PFSK-1 (cell line): Measurements from ENCODE around the gene COL23A1.

Experiments
- FOXP2 ChIP-seq: optimal IDR thresholded peaks from 2 replicates; pipeline ENCODE3; 2011; ENCODE audit warnings: borderline replicate concordance, control low read depth, inconsistent platforms; ENCODE audit not compliant: insufficient read depth; ENCODE audit errors: extremely low read length, extremely low read depth
- POLR2AphosphoS5 ChIP-seq: IDR thresholded peaks from 2 replicates; pipeline ENCODE4 v1.6.1; 2012; ENCODE audit warnings: low read depth, mild to moderate bottlenecking, control low read depth, low read length, moderate library complexity
- SIN3A ChIP-seq: IDR thresholded peaks from 2 replicates; pipeline ENCODE4 v1.6.1; 2012; ENCODE audit warnings: mild to moderate bottlenecking, low read length, moderate library complexity, borderline replicate concordance; ENCODE audit not compliant: insufficient read depth
- TAF1 ChIP-seq: IDR thresholded peaks from 2 replicates; pipeline ENCODE4 v1.6.1; 2012; ENCODE audit warnings: low read length, control low read depth, borderline replicate concordance; ENCODE audit not compliant: insufficient read depth
- TF ChIP-seq, protein P1 (sequence below), 2 experiments: IDR thresholded peaks; 2 replicates each; pipeline versions ENCODE4 v1.6.1 to v1.8.0; 2011 to 2012; ENCODE audit warnings: low read depth in 2 of 2, low read length in 2 of 2, control low read depth in 1 of 2, inconsistent platforms in 1 of 2, mild to moderate bottlenecking in 1 of 2, moderate library complexity in 1 of 2; ENCODE audit not compliant: insufficient read depth in 1 of 2

DNA sequence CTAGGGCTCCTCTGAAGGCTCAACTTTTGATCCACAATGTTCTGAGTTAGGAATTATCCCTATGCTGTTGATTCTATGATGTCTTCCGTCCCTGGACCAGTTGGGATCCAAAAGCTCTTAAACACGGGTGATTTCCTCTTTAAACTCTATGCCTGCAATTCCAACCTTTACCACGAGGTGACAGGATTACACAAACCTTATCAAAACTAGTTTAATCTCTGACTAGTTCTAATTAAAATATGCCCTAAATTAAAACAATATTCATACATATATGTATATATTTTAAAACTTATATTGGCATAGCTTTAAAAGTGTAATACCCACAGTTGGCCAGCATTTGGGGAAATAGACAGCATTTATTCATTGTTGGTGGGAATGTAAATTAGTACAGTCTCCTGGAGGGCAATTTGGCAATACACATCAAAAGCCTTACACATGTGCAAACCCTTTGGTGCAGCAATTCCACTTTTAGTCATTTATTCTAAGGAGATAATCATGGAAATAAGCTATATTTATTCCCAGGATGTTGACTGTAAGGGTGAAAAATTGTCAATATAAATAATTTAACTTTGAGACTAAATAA, 306.0 kb downstream of the COL23A1 start:
- TF ChIP-seq SIN3A, result no peak
- TF ChIP-seq POLR2AphosphoS5, result no peak
- TF ChIP-seq TAF1, result no peak
- TF ChIP-seq, protein P1, sequence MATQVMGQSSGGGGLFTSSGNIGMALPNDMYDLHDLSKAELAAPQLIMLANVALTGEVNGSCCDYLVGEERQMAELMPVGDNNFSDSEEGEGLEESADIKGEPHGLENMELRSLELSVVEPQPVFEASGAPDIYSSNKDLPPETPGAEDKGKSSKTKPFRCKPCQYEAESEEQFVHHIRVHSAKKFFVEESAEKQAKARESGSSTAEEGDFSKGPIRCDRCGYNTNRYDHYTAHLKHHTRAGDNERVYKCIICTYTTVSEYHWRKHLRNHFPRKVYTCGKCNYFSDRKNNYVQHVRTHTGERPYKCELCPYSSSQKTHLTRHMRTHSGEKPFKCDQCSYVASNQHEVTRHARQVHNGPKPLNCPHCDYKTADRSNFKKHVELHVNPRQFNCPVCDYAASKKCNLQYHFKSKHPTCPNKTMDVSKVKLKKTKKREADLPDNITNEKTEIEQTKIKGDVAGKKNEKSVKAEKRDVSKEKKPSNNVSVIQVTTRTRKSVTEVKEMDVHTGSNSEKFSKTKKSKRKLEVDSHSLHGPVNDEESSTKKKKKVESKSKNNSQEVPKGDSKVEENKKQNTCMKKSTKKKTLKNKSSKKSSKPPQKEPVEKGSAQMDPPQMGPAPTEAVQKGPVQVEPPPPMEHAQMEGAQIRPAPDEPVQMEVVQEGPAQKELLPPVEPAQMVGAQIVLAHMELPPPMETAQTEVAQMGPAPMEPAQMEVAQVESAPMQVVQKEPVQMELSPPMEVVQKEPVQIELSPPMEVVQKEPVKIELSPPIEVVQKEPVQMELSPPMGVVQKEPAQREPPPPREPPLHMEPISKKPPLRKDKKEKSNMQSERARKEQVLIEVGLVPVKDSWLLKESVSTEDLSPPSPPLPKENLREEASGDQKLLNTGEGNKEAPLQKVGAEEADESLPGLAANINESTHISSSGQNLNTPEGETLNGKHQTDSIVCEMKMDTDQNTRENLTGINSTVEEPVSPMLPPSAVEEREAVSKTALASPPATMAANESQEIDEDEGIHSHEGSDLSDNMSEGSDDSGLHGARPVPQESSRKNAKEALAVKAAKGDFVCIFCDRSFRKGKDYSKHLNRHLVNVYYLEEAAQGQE (IDR thresholded peaks at IDR 0.05; ENCODE audit: insufficient read depth in 1 of 2, low read depth in 2 of 2, low read length in 2 of 2), result no peak
- TF ChIP-seq FOXP2, result no peak
